GM18511 (cell line): Measurements from ENCODE around the gene ZNF717.
"Not testable (repeated sequence)": the region's sequence is repeated elsewhere in the genome, so short reads cannot be mapped to it uniquely, and the experiment has no call there.

Experiments
- ATAC-seq: cut with Tn5 transposase; IDR thresholded peaks from one replicate; pipeline ENCODE4 v1.9.1; 2021; ENCODE audit warnings: mild to moderate bottlenecking, moderate library complexity; ENCODE audit not compliant: unreplicated experiment

The ZNF717 gene

DNA sequence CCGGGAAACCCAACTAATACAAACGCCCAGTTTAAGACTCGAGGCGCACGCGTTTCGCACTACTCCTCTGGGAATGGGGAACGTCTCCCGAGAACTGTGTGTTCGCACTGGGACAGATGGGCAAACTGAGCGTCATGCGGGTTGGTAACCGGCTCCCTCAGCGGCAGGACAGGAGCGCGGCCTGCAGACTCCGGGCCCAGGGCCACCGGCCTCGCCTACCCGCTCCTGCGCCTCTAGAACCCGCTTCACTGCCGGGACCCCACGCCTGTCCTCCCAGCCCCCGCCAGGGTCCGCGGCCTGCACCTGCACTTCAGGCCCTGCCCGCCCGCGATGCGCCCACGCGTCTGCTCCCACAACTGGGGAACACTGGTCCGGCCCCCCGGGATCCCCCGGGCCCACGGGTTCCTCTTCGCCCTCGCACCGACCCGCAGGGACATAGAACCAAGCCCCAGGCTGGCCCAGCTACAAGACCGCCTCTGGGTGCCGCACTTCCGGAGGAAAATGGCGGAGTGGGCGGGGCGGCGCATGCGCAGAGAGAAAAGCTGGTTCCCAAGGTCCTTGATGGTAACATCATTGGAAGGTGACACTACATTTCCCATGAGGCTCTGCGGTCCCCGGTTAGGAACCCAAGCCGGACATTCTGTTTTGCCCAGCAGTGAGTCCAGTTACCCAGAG, at the start of gene ZNF717:
TSS of gene ZNF717 (minus strand) at position 469 of the 675 bp plus-strand sequence. CDS start 2,187 bp downstream, outside the sequence.
- ATAC-seq: not testable (repeated sequence)

DNA sequence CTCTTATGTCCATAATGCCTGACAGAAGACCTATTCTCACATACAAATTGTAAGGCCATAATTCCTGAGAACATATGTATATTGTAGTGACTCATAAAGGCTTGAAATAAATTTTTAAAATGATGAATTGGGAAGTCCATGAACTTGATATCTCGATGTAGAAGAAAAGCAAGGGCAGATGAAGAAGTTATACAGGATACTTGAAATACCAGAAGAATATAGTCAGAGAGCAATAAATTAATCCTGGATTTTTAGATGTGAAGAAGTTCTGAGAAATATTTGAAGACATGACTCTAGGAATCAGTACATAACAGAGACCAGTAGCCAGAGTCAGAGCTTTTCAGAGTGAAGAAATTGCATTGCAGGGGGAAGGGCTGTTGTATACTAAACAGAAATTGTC, 45.7 kb upstream of the ZNF717 start:
- ATAC-seq: not testable (repeated sequence)

DNA sequence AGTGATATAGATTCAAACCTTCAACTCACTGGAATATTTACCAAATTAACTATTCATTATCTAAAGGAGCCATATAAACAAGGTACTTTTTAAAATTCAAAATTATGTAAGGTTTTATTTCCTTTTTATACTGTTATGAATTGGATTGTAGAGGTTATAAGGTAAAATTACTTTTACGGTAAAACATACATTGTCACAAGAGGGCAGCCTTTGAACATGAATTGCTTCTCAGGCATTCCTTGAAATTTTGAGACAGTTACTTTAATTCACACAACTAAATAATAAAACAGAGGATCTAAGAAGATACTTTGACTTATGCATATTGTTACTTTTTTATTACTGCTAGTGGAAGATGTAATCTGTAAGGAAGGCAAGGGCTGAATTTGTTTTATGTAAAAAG, 32.7 kb upstream of the ZNF717 start:
- ATAC-seq: not testable (repeated sequence)

DNA sequence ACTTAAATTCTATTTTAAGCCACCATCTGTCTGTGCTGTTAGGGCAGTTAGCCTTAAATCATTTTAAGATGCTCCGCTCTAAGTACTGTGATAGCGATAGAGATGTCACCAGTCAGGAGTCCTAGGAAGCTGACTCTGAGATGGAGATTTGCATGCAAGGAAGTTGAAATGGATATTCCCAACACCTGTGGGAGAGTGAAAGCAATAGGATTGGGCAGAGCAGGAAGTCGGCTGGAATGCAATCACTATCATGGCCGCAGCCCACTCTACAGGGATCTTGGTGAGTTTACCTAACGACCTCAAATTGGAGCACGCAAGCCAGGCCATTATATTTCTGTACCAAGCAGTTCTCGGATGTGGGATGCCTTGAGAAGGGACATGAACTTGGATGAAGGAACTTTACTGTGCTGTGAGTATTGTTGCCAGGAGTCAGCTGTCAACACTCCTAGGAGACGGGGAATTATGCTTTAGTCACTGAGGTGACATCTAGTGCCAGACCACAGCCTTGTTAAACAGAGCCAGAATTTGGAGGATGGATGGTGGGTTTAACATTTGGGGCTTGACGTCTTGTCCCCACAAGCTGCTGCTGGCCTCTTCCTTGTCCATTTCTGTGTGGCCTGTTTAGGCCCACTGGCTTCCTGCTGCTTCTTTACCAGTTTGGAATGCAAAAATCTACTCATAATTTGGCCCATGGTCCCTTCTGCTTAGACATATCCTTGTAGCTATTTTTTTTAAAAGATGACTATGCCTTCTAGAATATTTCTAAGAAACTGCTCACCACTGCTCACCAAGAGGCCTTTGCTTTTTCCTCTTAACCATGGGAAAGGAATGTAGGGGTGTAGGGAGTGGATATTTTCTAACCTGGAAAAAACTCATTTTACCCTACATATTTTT, 31.2 kb upstream of the ZNF717 start:
- ATAC-seq: not testable (repeated sequence)

DNA sequence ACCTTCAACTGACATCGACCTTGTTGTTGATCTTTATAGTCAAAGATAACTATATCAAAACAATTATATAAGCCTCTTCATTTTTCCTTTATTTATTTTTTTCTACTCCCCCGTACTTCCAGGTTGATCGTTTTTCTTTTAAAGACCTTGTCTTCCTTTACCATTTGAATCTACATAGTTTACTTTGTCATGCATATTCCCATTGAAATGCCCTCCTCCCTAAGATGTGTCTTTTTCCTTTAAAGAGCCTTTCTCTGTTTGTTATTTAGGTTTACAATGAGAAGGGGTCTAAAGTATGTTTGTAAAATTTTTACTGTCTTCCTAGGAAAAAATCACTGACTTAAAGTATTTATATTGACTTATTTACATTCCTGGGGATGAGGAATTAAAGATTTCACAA, 29.4 kb upstream of the ZNF717 start:
- ATAC-seq: no peak

DNA sequence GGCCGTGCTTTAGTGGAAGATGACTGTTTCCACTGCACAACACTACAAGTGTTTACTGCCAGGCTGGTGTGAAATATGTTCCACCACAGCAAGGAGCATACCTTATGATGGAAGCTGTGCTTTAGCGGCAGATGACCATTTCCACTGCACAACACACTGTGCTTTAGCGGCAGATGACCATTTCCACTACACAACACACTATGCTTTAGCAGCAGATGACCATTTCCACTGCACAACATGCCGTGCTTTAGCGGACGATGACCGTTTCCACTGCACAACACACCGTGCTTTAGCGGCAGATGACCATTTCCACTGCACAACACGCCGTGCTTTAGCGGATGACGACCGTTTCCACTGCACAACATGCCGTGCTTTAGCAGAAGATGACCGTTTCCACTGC, 2.8 kb downstream of the ZNF717 start:
- ATAC-seq: no peak

DNA sequence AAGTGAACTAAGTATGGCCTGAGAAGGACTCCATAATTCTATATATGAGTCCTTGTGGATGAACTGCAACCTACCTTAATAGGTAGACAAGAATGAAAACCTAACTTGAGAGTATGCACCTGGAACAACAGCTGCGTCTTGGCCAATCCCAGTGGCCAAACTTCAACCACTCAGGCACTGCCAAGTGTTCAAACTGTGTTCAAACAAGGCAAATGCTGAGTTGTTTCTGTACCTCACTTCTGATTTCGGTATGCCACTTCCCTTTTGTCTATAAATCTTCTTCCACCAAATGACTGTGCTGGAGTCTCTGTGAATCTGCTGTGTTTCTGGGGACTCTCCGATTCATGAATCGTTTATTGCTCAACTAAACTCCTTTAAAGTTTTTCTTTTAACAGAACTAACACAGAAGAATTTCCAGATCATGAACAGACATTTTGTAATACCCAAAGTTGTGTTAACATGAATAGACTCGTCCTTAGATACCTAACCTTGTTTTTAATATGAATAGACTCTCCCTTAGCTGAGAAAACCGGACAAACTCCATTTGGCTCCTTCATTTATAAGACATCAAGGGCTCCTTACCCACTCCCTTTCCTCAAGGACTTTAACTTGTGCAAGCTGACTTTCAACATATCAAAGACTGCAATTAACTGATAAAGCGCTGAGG, 4.1 kb downstream of the ZNF717 start:
- ATAC-seq: no peak

DNA sequence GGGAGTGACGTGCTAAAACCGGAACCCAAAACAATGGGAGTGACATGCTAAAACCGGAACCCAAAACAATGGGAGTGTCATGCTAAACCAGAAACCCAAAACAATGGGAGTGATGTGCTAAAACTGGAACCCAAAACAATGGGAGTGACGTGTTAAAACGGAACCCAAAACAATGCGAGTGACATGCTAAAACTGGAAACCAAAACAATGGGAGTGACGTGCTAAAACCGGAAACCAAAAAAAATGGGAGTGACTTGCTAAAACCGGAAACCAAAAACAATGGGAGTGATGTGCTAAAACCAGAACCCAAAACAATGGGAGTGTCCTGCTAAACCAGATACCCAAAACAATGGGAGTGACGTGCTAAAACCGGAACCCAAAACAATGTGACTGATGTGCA, 7.6 kb downstream of the ZNF717 start:
- ATAC-seq: not testable (repeated sequence)

DNA sequence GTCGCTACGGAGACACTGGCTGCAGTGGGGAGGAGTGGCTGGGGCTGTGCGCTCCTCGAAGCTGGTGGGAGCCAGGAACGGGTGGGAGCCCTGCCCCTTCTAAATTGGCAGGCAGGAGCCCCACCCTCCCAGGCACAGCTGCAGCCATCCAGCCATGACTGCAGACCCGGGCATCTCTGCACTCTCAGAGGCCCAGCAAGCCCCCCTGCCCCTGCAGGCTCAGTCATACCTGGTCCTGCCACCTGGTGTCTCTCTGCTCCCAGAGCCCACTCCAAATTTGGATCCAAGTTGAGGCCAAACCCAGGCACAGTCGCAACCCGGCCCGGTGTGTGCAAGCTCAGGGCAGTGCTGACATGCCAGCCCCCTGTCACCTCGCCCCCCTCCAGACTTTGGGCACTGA, 13.7 kb downstream of the ZNF717 start:
- ATAC-seq: not testable (repeated sequence)

DNA sequence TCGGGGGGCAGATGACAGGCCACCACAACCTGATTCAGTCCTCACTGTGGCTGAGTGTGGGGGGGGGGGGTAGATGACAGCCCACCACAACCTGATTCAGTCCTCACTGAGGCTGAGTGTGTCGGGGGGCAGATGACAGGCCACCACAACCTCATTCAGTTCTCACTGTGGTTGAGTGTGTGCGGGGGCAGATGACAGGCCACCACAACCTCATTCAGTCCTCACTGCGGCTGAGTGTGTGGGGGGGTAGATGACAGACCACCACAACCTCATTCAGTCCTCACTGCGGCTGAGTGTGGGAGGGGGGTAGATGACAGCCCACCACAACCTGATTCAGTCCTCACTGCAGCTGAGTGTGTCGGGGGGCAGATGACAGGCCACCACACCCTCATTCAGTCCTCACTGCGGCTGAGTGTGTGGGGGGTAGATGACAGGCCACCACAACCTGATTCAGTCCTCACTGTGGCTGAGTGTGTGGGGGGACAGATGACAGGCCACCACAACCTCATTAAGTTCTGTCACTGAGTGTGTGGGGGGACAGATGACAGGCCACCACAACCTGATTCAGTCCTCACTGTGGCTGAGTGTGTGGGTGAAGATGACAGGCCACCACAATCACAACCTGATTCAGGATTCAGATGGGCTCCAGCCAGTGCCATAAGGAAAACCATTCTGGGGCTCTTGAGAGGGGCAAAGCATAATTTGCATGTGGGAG, 16.9 kb downstream of the ZNF717 start:
- ATAC-seq: no peak

DNA sequence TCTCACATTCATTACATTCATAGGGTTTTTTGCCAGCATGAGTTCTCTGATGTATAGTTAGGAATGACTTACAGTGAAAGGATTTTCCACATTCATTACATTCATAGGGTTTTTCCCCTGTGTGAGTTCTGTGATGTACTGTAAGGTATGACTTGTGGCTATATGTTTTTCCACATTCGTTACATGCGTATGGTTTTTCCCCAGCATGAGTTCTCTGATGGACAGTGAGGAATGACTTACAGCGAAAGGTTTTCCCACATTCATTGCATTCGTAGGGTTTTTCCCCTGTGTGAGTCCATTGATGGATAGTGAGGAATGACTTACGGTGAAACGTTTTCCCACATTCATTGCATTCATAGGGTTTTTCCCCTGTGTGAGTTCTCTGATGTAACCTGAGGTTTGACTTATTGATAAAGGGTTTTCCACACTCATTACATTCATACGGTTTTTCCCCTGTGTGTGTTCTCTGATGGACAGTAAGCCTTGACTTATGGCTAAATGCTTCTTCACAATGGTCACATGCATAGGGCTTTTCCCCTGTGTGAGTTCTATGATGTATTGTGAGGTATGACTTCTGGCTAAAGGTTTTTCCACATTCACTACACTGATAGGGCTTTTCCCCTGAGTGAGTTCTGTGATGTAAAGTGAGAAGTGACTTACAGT, 47.4 kb downstream of the ZNF717 start:
- no peak for ATAC-seq

DNA sequence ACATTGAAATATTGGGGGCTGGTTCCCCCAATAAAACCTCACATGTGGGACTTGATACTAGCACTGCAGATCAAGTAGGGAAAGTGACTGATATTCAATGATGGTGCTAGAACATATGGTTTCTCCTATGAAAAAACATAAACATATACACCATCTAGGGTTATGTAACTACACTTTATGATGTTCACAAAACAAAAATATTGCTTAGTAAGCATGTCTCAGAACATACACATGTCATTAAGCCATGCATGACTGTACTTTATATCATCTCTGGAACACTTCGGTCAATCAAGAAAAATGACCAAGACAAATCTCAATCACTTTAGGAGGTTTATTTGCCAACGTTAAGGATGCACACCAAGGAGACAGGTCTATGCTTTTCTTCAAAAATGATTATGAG, 57.4 kb downstream of the ZNF717 start:
- ATAC-seq: no peak

DNA sequence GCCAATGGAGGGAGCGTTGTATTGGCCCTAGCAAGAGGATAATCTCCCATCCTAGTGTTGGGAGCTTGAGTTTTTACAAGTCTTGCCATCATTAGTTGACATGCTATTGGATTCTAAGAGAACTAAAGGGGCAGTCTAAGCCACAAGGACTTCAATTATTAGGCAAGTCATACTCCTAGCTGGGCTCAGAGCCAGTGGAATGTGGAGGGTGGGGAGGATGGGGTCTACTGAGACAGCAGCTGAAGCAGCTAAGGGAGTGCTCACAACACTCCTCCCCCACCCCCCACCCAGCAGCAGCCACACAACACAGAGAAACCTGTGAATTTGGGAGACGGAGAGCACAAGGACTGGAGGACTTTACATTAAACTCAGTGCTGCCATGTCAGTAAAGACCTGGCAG, 93.3 kb downstream of the ZNF717 start:
- ATAC-seq: no peak

DNA sequence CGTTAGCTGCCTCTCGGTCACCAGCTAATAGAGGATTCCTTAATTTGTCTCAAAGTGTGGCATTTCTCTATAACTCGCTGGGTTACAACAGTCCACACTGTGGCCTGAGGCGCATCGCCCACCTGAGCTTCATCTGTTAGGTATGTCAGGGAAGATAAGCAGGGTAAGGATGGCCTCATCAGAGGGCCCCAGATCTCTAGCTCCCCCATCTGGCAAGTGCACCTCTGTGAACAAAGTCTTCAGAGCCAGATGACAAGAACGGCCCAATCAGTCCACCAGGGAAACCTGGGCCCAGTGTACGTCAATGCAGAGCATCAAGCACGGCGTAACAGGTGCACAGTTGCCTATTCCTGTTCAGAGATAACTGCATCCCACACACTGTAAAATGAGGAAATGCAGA, 98.0 kb downstream of the ZNF717 start:
- no peak for ATAC-seq
